Measurements from ENCODE around the gene CALHM5.

CALHM5 gene

GRCh38 chr6:116572162-116572561, 60.7 kb downstream of the CALHM5 start:
- in situ Hi-C loops (cut with HindIII; ENCODE audit: low sequenced_read_pairs): loop anchor here (25.0 kb wide), 1 partner anchor 310 kb away; the partner anchor contains the start of gene TSPYL4

All from endothelial cell of hepatic sinusoid (primary cell).